ENCODE results near the gene NNAT. TPM values are rescaled to one million over a fixed set of nuclear protein-coding genes. Genes with fewer than 3 reads are reported as not detected.

NNAT gene
- total and polyA plus RNA-seq, 2 of the 8 experiments (the other 6 are each of a cell fraction or from before 2014, with no cell fraction given), result 66.8 to 175 TPM

DNA sequence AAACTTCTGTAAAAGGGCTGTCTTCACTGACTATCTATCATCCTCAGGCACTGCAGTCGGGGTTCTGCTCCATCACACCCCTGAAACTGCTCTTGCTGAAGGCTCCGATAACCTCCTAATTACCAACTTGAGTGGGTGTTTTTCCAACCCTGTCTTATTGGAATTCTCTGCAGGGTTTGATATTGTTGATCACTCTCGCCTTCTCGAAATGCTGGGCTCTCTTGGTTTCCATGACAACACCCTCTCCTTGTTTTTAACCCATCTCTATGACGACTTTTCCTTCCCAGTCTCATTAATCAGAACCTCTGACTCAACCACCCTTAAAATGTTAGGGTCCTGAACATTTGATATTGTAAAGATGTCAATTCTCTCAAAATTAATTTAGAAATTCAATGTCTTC is 39.4 kb upstream of the NNAT start:
- Histone ChIP-seq H2BK120ac (replicated peaks; ENCODE audit: low read depth, low read length) (no peak overlapping the region), H3K4me2 (ENCODE audit: insufficient read depth in 1 of 2, low read depth in 2 of 2, low read length in 2 of 2) (no peak overlapping the region), H3K36me3 (ENCODE audit: control insufficient read depth in 2 of 4, insufficient read depth in 4 of 4, low read length in 3 of 4) (no peaks in the 10 kb centered on the region), H4K5ac (ENCODE audit: insufficient read length, low read depth, low read length) (no peak overlapping the region), H3K4me1 (replicated peaks in 1 of 4; ENCODE audit: control insufficient read depth in 3 of 4, insufficient read depth in 4 of 4, low read length in 3 of 4) (peaks cover 0 to under 1% (median 0%) of the 10 kb centered on the region in 4 experiments; a peak in 2 of 7 replicates), H2BK15ac (ENCODE audit: low read length) (no peak overlapping the region), H3K79me2 (ENCODE audit: control insufficient read depth in 1 of 2, insufficient read depth in 2 of 2, low read length in 2 of 2) (no peaks in the 10 kb centered on the region), H3K23me2 (ENCODE audit: low read depth, low read length) (no peaks in the 10 kb centered on the region), H3K4ac (replicated peaks; ENCODE audit: insufficient read length, low read depth, low read length) (no peak overlapping the region), H3K9me3 (ENCODE audit: insufficient read depth in 2 of 2, low read depth in 1 of 2, low read length in 1 of 2) (peaks cover 0 to 6% of the 10 kb centered on the region in 2 experiments; a peak in 2 of 4 replicates), H3K79me1 (ENCODE audit: low read depth, low read length) (no peaks in the 10 kb centered on the region), H3K56ac (replicated peaks; ENCODE audit: insufficient read length, low read depth, low read length) (no peak overlapping the region), H3K23ac (ENCODE audit: insufficient read length) (no peak overlapping the region), H4K91ac (replicated peaks; ENCODE audit: insufficient read length, low read length) (no peak overlapping the region), H4K8ac (ENCODE audit: extremely low read depth, insufficient read depth, low read length) (no peak overlapping the region), H2AFZ (ENCODE audit: low read length) (no peak overlapping the region), H3K4me3 (ENCODE audit: extremely low read depth in 1 of 4, insufficient read depth in 2 of 4, low read depth in 3 of 4, low read length in 4 of 4) (no peak overlapping the region), H2BK12ac (ENCODE audit: low read depth, low read length) (no peak overlapping the region), H2AK5ac (ENCODE audit: low read depth, low read length) (no peak overlapping the region), H3K27ac (ENCODE audit: low read depth, low read length) (no peak overlapping the region), H3K9ac (replicated peaks in 1 of 4; ENCODE audit: extremely low read depth in 1 of 4, low read depth in 3 of 4, low read length in 3 of 4) (no peak overlapping the region), H3K14ac (ENCODE audit: insufficient read length) (no peak overlapping the region), H4K20me1 (replicated peaks in 1 of 2; ENCODE audit: control insufficient read depth in 1 of 2, insufficient read depth in 2 of 2, low read length in 2 of 2) (no peaks in the 10 kb centered on the region), H3K27me3 (replicated peaks in 1 of 4; ENCODE audit: control insufficient read depth in 3 of 4, extremely low read depth in 1 of 4, insufficient read depth in 3 of 4, low read length in 3 of 4) (no peaks in the 10 kb centered on the region; a peak in 1 of 7 replicates), H2BK5ac (ENCODE audit: low read depth, low read length) (no peak overlapping the region), H3K18ac (ENCODE audit: extremely low read depth, low read length) (no peak overlapping the region), H2BK20ac (ENCODE audit: low read length) (no peak overlapping the region)
- FAIRE-seq, result no peak
- ChIA-PET POLR2A (ENCODE audit: partially characterized antibody) (interaction anchor here (0.6 to 1.8 kb wide), 3 partner anchors 10 to 1342 kb away, joined by 3 to 6 read pairs (median 3); no protein-coding TSS in a partner anchor), CTCF (ENCODE audit: partially characterized antibody) (interaction anchor here (0.8 to 1.6 kb wide), 6 partner anchors 10 to 134 kb away, joined by 3 to 4 read pairs (median 3); no protein-coding TSS in a partner anchor)
- 91% methylated on average over 5 of the region's 5 CpGs; no CpG with 5 or more reads in 1 of the 2 experiments for WGBS, 2 experiments (ENCODE audit: extremely low coverage in 1 of 2, insufficient coverage in 1 of 2, insufficient read length in 1 of 2, insufficient replicate concordance in 2 of 2, low coverage in 1 of 2, low lambda C conversion rate in 2 of 2, missing lambda C conversion rate in 1 of 2)
- no peak for DNase-seq (ENCODE audit: low read depth in 1 of 2, low spot score in 2 of 2)
- TF ChIP-seq RAD21 (IDR thresholded peaks at IDR 0.05 in 1 of 2, conservative IDR thresholded peaks at IDR 0.05 in 1 of 2; ENCODE audit: low read depth in 2 of 2, low read length in 2 of 2), result no peak
- no peak for TF ChIP-seq CHD2 (IDR thresholded peaks at IDR 0.05; ENCODE audit: low read length)
- no peak for TF ChIP-seq SIN3A (conservative IDR thresholded peaks at IDR 0.05 in 1 of 2, IDR thresholded peaks at IDR 0.05 in 1 of 2; ENCODE audit: low read depth in 1 of 2, low read length in 2 of 2)
- no peak for TF ChIP-seq POLR2AphosphoS5 (IDR thresholded peaks at IDR 0.05; ENCODE audit: low read depth, low read length)
- TF ChIP-seq RFX5 (IDR thresholded peaks at IDR 0.05; ENCODE audit: borderline replicate concordance, low read depth, low read length), result no peak
- TF ChIP-seq KDM4A (IDR thresholded peaks at IDR 0.05; ENCODE audit: low read depth, low read length, severe bottlenecking), result no peak
- TF ChIP-seq GTF2F1 (IDR thresholded peaks at IDR 0.05; ENCODE audit: borderline replicate concordance, low read depth, low read length), result no peak
- no peak for TF ChIP-seq KDM1A (IDR thresholded peaks at IDR 0.05; ENCODE audit: borderline replicate concordance, low read length)
- TF ChIP-seq JUND (IDR thresholded peaks at IDR 0.05; ENCODE audit: low read length), result no peak
- no peak for TF ChIP-seq SAP30 (IDR thresholded peaks at IDR 0.05; ENCODE audit: insufficient read depth, insufficient replicate concordance, low read length)
- TF ChIP-seq CBX5 (IDR thresholded peaks at IDR 0.05; ENCODE audit: low read depth, low read length), result no peak
- no peak for TF ChIP-seq HDAC2 (IDR thresholded peaks at IDR 0.05; ENCODE audit: borderline replicate concordance in 1 of 2, low read depth in 2 of 2, low read length in 2 of 2)
- no peak for TF ChIP-seq SRF (IDR thresholded peaks at IDR 0.05; ENCODE audit: low read depth, low read length)
